GM12891 (cell line): ENCODE data around the gene BOD1L2.

Source experiments
- POLR2A ChIP-seq: IDR thresholded peaks from 2 replicates; pipeline ENCODE4 v1.6.1; 2011; ENCODE audit warnings: low read depth, low read length, control low read depth
- POLR2AphosphoS5 ChIP-seq: IDR thresholded peaks from 2 replicates; pipeline ENCODE4 v1.6.1; 2011; ENCODE audit warnings: low read depth, low read length, control low read depth
- POU2F2 ChIP-seq: IDR thresholded peaks from 2 replicates; pipeline ENCODE4 v1.6.1; 2011; ENCODE audit warnings: low read depth, mild to moderate bottlenecking, control low read depth, low read length, moderate library complexity
- SPI1 ChIP-seq: IDR thresholded peaks from 2 replicates; pipeline ENCODE4 v1.6.1; 2011; ENCODE audit warnings: low read depth, low read length, control low read depth
- TAF1 ChIP-seq: IDR thresholded peaks from 2 replicates; pipeline ENCODE4 v1.6.1; 2011; ENCODE audit warnings: low read depth, low read length, control low read depth

DNA sequence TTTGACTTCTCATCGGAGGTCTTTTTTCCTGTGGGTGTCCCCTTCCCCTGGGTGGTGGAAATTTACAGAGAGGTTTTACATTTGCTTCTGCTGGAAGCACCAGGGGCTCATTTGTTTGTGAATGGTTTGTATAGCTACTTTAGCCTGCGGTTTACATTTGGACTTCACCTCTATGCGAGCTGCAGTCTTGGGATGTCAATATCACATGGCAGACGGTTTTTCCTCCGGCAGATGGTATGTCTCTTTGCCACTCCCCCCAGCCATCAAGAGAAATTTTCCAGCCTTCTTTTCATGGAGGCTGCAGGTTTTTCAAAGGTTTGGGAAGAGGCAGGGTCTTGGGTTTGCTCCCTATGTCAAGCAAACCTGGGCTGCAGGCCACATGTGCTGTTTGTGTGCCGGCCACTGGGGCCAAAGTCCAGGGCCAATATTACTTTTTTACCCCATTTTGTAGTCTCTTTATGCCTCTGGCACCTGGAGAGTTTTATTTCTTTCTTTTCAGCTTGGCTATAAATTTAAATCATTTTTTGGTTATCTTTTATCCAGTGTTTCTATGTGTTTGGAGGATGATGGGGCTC is 23.9 kb upstream of the BOD1L2 start:
- no peak for TF ChIP-seq POLR2A
- no peak for TF ChIP-seq POU2F2
- TF ChIP-seq POLR2AphosphoS5: no peak
- no peak for TF ChIP-seq TAF1
- no peak for TF ChIP-seq SPI1
